ENCODE results near the gene PSPN. TPM values are rescaled to one million over a fixed set of nuclear protein-coding genes. Genes with fewer than 3 reads are reported as not detected.

PSPN gene
- total and polyA plus RNA-seq, 2 of the 13 experiments (the other 11 are each of a cell fraction or from before 2014, with no cell fraction given): 0.69 to 1.1 TPM

- no peak for FAIRE-seq
- no peak overlapping the region for H3K4me3 ChIP-seq (replicated peaks in 1 of 3; ENCODE audit: insufficient read depth in 1 of 3, low read depth in 2 of 3, low read length in 3 of 3)
- no peaks in the 10 kb centered on the region for H3K27me3 ChIP-seq (ENCODE audit: control insufficient read depth in 1 of 2, insufficient read depth in 2 of 2, low read length in 2 of 2)
- CTCF ChIA-PET (ENCODE audit: low intra/inter-chr PET ratio, low total read pairs): no interaction called here
- H3K36me3 ChIP-seq (replicated peaks in 1 of 2; ENCODE audit: control insufficient read depth in 1 of 2, insufficient read depth in 2 of 2, low read length in 2 of 2): peaks cover 30 to 62% of the 10 kb centered on the region in 2 experiments; a peak in 4 of 5 replicates
- H3K4me1 ChIP-seq (ENCODE audit: insufficient read depth, low read length): no peaks in the 10 kb centered on the region
- ATAC-seq: no peak
- no peak overlapping the region for H3K9ac ChIP-seq (ENCODE audit: insufficient read depth, low read depth, low read length)
- DNase-seq (ENCODE audit: low spot score): no peak
- TF ChIP-seq GABPA (IDR thresholded peaks at IDR 0.05; ENCODE audit: low read depth, low read length) (no peak), GABPA (CRISPR knock-in tag; IDR thresholded peaks at IDR 0.05; ENCODE audit: low read depth) (no peak), RBM22 (optimal IDR thresholded peaks at IDR 0.05; ENCODE audit: low read length) (peak; percentile 41), AGO2 (optimal IDR thresholded peaks at IDR 0.05; ENCODE audit: low read depth, low read length) (peak; percentile 86), RBFOX2 (IDR thresholded peaks at IDR 0.05; ENCODE audit: low read depth, low read length) (peak; percentile 63), RBM39 (IDR thresholded peaks at IDR 0.05; ENCODE audit: low read depth, low read length, poor library complexity, severe bottlenecking) (peak; percentile 26)
- intact Hi-C loops (cut with micrococcal nuclease; ENCODE audit: unreplicated experiment) (no loop called here), in situ Hi-C loops (cut with HindIII; ENCODE audit: extremely low pct_ligation_motif_present, low pct_unique_long_range_greater_than_20kb) (no loop called here)
- H3K4me2 ChIP-seq (ENCODE audit: low read depth, low read length): no peak overlapping the region
- POLR2A ChIA-PET: no interaction called here
- H2AFZ ChIP-seq (ENCODE audit: low read length): no peak overlapping the region
- peaks cover 11% of the 10 kb centered on the region for H3K79me2 ChIP-seq (ENCODE audit: insufficient read depth, low read length)
- peaks cover 20% of the 10 kb centered on the region; the same call in 1 of the 2 replicates for H4K20me1 ChIP-seq (ENCODE audit: insufficient read depth, low read length)
- H3K9me3 ChIP-seq (ENCODE audit: low read length): no peaks in the 10 kb centered on the region
- BruUV-seq (replicated peaks): no TSS peak
- no peak overlapping the region for H3K27ac ChIP-seq (ENCODE audit: extremely low read length, insufficient read depth, low read length)
- 98% methylated on average over 34 of the region's 47 CpGs for WGBS (ENCODE audit: low lambda C conversion rate)
These were observed 39.3 kb upstream of the PSPN start for GRCh38 chr19:6414793-6415590.

Data from HepG2 (cell line).